PC-3 (cell line): ENCODE results near the gene HOXD1. TPM values are rescaled to one million over a fixed set of nuclear protein-coding genes. Genes with fewer than 3 reads are reported as not detected.

Source experiments
- ATAC-seq: fragments of 200-7000 bp; cut with Tn5 transposase; 2 replicates; pipeline ENCODE4 v1.9.1; 2020; ENCODE audit warnings: mild to moderate bottlenecking, moderate library complexity
- BruUV-seq: library from RNA; stranded (reverse); fragments of 400-500 nt; replicated peaks from 2 replicates; lab custom pipeline; 2021; lab: Mats Ljungman, UMichigan
- CTCF ChIA-PET: fragments of 300-600 bp; sonication (Branson Sonifier 250); formaldehyde crosslinking; loops from one replicate; lab custom pipeline; 2022; ENCODE audit warnings: antibody characterized with exemption; lab: Charles Lee
- POLR2A ChIA-PET: fragments of 300-600 bp; sonication (Branson Sonifier 250); formaldehyde crosslinking; loops from one replicate; lab custom pipeline; 2022; ENCODE audit warnings: antibody characterized with exemption; ENCODE audit not compliant: unreplicated experiment; lab: Charles Lee
- DNase-seq: peaks from one replicate; pipeline ENCODE4 v3.0.0-alpha.2; 2015
- H2AFZ ChIP-seq: fragments of 300-600 bp; sonication (generic); 2 replicates; pipeline ENCODE4 v1.6.0; 2016; ENCODE audit warnings: antibody characterized with exemption, low read length
- H3F3A ChIP-seq: fragments of 300-600 bp; sonication (generic); one replicate; pipeline ENCODE4 v1.6.0; 2017; ENCODE audit warnings: antibody characterized with exemption, low read length, control low read depth, mild to moderate bottlenecking; ENCODE audit not compliant: unreplicated experiment
- H3K27ac ChIP-seq: fragments of 300-600 bp; sonication (generic); 2 replicates; pipeline ENCODE4 v1.5.1; 2016; ENCODE audit warnings: mild to moderate bottlenecking, low read length
- H3K27me3 ChIP-seq: fragments of 300-600 bp; sonication (generic); 2 replicates; pipeline ENCODE4 v1.6.1; 2016; ENCODE audit warnings: low read length, mixed read lengths
- H3K36me3 ChIP-seq: fragments of 300-600 bp; sonication (generic); 2 replicates; pipeline ENCODE4 v1.6.1; 2016; ENCODE audit warnings: low read depth, mixed run types, low read length, mixed read lengths
- H3K4me1 ChIP-seq: fragments of 300-600 bp; sonication (generic); 2 replicates; pipeline ENCODE4 v1.5.1; 2016; ENCODE audit warnings: low read length; ENCODE audit not compliant: insufficient read depth
- H3K4me2 ChIP-seq: fragments of 300-600 bp; sonication (generic); 2 replicates; pipeline ENCODE4 v1.6.0; 2016; ENCODE audit warnings: low read length
- H3K4me3 ChIP-seq: fragments of 300-600 bp; sonication (generic); 2 replicates; pipeline ENCODE4 v1.5.1; 2016; ENCODE audit warnings: mild to moderate bottlenecking, low read length, mixed read lengths
- H3K79me2 ChIP-seq: fragments of 300-600 bp; sonication (generic); 2 replicates; pipeline ENCODE4 v1.6.1; 2017; ENCODE audit warnings: low read length, mixed read lengths
- H3K9ac ChIP-seq: fragments of 300-600 bp; sonication (generic); 2 replicates; pipeline ENCODE4 v1.6.0; 2016; ENCODE audit warnings: mild to moderate bottlenecking, low read length
- H3K9me2 ChIP-seq: fragments of 300-600 bp; sonication (generic); replicated peaks from 2 replicates; pipeline ENCODE4 v1.6.1; 2016; ENCODE audit warnings: mixed run types, low read length, mixed read lengths
- H3K9me3 ChIP-seq: fragments of 300-600 bp; sonication (generic); 2 replicates; pipeline ENCODE4 v1.6.1; 2016; ENCODE audit warnings: low read length, mixed read lengths
- H4K20me1 ChIP-seq: fragments of 300-600 bp; sonication (generic); 2 replicates; pipeline ENCODE4 v1.6.1; 2016; ENCODE audit warnings: low read length, mixed read lengths
- EZH2 ChIP-seq: fragments of 300-600 bp; sonication (generic); IDR thresholded peaks from one replicate; pipeline ENCODE4 v1.6.1; 2017; ENCODE audit warnings: antibody characterized with exemption, mild to moderate bottlenecking, low read length; ENCODE audit not compliant: unreplicated experiment
- EZH2phosphoT487 ChIP-seq: fragments of 300-600 bp; sonication (generic); IDR thresholded peaks from 2 replicates; pipeline ENCODE4 v1.6.1; 2018; ENCODE audit warnings: mild to moderate bottlenecking, antibody characterized with exemption, low read length, borderline replicate concordance
- intact Hi-C: fragments of 100-400 bp; cut with micrococcal nuclease; formaldehyde crosslinking; loops from 2 replicates; pipeline ENCODE4 v1.9.0; 2023
- total RNA-seq: library from RNA; depleted of rRNA; stranded (reverse); fragments of >200 nt; gene quantifications from 2 replicates; pipeline ENCODE4 v1.2.3, GENCODE V29; 2014
- TF ChIP-seq, protein P1 (sequence below): fragments of 300-600 bp; sonication (generic); conservative IDR thresholded peaks from 2 replicates; pipeline ENCODE4 v1.5.1; 2017; ENCODE audit warnings: antibody characterized with exemption, low read depth, mild to moderate bottlenecking, low read length

The HOXD1 gene
- total RNA-seq, 1 experiment from 2014 or later, result not detected

DNA sequence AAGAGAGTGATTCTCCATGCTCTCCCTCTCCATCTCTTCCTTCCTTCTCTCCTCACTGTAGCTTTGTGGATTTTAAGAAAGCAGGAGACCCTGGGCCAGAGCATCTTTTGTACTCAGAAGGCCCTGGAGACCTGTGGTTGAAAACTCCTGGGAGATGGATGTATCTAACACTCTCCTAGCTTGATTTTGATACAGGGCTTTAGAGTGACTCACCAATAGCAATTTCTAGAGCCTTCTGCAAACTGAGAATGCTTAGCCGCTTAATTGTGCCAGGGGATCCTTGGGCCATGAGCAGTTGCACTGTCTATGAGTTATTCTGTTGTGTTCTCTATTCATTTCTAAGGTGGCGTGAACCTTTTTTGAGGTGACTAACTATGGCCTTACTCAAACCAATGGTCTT lies 17.7 kb downstream of the HOXD1 start:
- no peaks in the 10 kb centered on the region for H3K4me1 ChIP-seq
- BruUV-seq, result no TSS peak
- H3K9ac ChIP-seq, result no peak overlapping the region
- ATAC-seq (no peak), DNase-seq (no peak)
- H3K9me3 ChIP-seq, result no peaks in the 10 kb centered on the region
- intact Hi-C loops, result no loop called here
- ChIA-PET CTCF (interaction anchor here (0.7 kb wide), 1 partner anchor 446 kb away, joined by 3 read pairs; no protein-coding TSS in a partner anchor), POLR2A (no interaction called here)
- TF ChIP-seq EZH2phosphoT487, result no peak
- no peak for TF ChIP-seq EZH2
- TF ChIP-seq, protein P1, sequence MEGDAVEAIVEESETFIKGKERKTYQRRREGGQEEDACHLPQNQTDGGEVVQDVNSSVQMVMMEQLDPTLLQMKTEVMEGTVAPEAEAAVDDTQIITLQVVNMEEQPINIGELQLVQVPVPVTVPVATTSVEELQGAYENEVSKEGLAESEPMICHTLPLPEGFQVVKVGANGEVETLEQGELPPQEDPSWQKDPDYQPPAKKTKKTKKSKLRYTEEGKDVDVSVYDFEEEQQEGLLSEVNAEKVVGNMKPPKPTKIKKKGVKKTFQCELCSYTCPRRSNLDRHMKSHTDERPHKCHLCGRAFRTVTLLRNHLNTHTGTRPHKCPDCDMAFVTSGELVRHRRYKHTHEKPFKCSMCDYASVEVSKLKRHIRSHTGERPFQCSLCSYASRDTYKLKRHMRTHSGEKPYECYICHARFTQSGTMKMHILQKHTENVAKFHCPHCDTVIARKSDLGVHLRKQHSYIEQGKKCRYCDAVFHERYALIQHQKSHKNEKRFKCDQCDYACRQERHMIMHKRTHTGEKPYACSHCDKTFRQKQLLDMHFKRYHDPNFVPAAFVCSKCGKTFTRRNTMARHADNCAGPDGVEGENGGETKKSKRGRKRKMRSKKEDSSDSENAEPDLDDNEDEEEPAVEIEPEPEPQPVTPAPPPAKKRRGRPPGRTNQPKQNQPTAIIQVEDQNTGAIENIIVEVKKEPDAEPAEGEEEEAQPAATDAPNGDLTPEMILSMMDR, result no peak
- H3K36me3 ChIP-seq, result no peaks in the 10 kb centered on the region
- no peak overlapping the region for H3K4me3 ChIP-seq
- H3K27ac ChIP-seq, result no peak overlapping the region
- no peaks in the 10 kb centered on the region for H3K79me2 ChIP-seq
- no peaks in the 10 kb centered on the region for H3F3A ChIP-seq
- no peak overlapping the region for H3K4me2 ChIP-seq
- no peak overlapping the region for H2AFZ ChIP-seq
- no peaks in the 10 kb centered on the region for H3K9me2 ChIP-seq
- 0 out of 2 replicates have a peak, but pooled peaks cover 2% of the 10 kb centered on the region for H3K27me3 ChIP-seq
- no peaks in the 10 kb centered on the region for H4K20me1 ChIP-seq

DNA sequence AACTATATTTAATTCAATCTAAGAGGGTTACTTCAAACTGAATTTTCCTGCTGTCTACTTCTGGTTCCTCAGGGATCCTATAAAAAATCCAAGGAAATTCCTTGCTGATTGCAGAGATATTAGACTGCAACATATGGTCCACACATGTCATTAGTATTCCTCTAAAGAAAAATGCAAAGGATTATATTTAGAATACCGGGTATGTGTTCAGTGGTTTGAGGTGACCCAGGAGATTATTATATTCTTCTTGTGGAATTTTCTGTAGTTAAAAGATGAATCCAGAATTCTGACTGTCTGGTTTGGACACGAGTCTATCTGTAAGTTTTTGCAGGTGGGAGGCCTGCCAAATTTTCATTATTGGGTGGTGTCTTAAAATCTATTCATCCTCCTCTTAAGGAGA lies 18.2 kb downstream of the HOXD1 start:
- no peaks in the 10 kb centered on the region for H3K9me3 ChIP-seq
- H2AFZ ChIP-seq, result no peak overlapping the region
- H3K79me2 ChIP-seq, result no peaks in the 10 kb centered on the region
- no peaks in the 10 kb centered on the region for H3K9me2 ChIP-seq
- POLR2A ChIA-PET, result no interaction called here
- H3K9ac ChIP-seq, result no peak overlapping the region
- intact Hi-C loops, result no loop called here
- no peak overlapping the region for H3K27ac ChIP-seq
- DNase-seq (no peak), ATAC-seq (no peak)
- BruUV-seq, result no TSS peak
- no peaks in the 10 kb centered on the region for H3K36me3 ChIP-seq
- CTCF ChIA-PET, result interaction anchor here (0.7 kb wide), 1 partner anchor 249 kb away, joined by 5 read pairs; no protein-coding TSS in a partner anchor
- no peak overlapping the region for H3K4me2 ChIP-seq
- 0 out of 2 replicates have a peak, but pooled peaks cover 6% of the 10 kb centered on the region for H3K27me3 ChIP-seq
- H4K20me1 ChIP-seq, result no peaks in the 10 kb centered on the region
- H3K4me3 ChIP-seq, result no peak overlapping the region
- TF ChIP-seq, protein P1, result no peak
- no peak for TF ChIP-seq EZH2phosphoT487
- no peak for TF ChIP-seq EZH2
- no peaks in the 10 kb centered on the region for H3K4me1 ChIP-seq
- H3F3A ChIP-seq, result no peaks in the 10 kb centered on the region

DNA sequence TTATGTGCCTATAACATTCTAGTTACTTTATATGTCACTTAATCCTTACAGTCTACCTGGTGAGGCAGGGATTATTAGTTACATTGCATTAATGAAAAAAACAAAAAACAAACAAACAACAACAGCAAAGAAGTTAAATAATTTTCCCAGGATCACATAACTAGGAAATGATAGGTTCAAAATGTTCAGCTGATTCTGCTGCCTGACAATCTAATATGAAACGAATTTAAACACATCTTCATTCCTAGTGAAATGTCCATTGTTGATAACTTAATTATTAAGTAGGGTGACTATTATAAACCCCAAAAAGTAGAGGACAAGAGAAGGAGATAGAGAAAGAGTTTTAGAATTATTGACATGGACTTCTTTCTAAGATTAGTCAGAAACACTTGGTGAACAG lies 22.6 kb downstream of the HOXD1 start:
- Histone ChIP-seq H3K27ac (no peak overlapping the region), H3K79me2 (no peaks in the 10 kb centered on the region), H4K20me1 (no peaks in the 10 kb centered on the region), H3K4me1 (no peaks in the 10 kb centered on the region), H3K36me3 (no peaks in the 10 kb centered on the region), H3K4me2 (no peak overlapping the region), H3K9ac (no peak overlapping the region), H3K4me3 (no peak overlapping the region), H3K9me2 (no peaks in the 10 kb centered on the region), H3F3A (no peaks in the 10 kb centered on the region), H3K9me3 (no peaks in the 10 kb centered on the region), H2AFZ (no peak overlapping the region), H3K27me3 (0 out of 2 replicates have a peak, but pooled peaks cover 11% of the 10 kb centered on the region)
- no peak for TF ChIP-seq EZH2
- POLR2A ChIA-PET, result interaction anchor here (0.6 kb wide), 1 partner anchor 1052 kb away, joined by 9 read pairs; no protein-coding TSS in a partner anchor
- CTCF ChIA-PET, result no interaction called here
- no peak for ATAC-seq
- no TSS peak for BruUV-seq
- no peak for DNase-seq
- intact Hi-C loops, result no loop called here
